Sigmoid colon (tissue), 4 donors: Measurements from ENCODE around the gene ADK.

Experiments
- EP300 ChIP-seq, 4 donors: sonication (generic); formaldehyde crosslinking; IDR thresholded peaks; one replicate each; pipeline ENCODE4 v1.6.1; 2017; ENCODE audit warnings: antibody characterized with exemption in 4 of 4
- POLR2A ChIP-seq, 2 donors: fragments of 450-650 bp; IDR thresholded peaks; one replicate each; pipeline ENCODE4 v1.6.1; 2016; ENCODE audit warnings: antibody characterized with exemption in 2 of 2, mild to moderate bottlenecking in 2 of 2, moderate library complexity in 2 of 2
- POLR2AphosphoS5 ChIP-seq, 4 donors: sonication (generic); formaldehyde crosslinking; IDR thresholded peaks; one replicate each; pipeline ENCODE4 v1.6.1; 2017; ENCODE audit warnings: antibody characterized with exemption in 4 of 4
- TF ChIP-seq, protein P1 (sequence below), 4 experiments: fragments of 450-650 bp in 3 of 4; fragments of 200-600 bp in 1 of 4; IDR thresholded peaks; one replicate each; pipeline ENCODE4 v1.5.1; 2016 to 2019; ENCODE audit warnings: antibody characterized with exemption in 4 of 4, mild to moderate bottlenecking in 3 of 4, moderate library complexity in 2 of 4

DNA sequence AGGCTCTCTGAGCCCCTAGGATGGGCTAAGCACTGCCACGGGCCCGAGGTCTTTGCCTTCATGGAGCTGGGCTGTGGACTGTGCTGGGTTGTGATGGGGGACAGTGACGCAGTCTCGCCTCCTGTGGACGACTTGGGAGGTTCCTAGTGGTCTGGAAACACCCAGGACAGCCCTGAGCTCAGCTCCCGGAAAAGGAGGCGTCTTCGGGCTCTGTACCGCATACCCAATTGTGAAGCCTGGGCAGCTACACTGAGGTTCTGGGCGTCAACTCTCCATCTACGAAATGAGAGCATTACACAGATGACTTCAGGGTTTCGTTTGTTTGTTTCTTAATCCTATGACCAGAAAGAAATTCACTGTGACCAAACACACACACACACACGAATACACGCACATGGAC lies 595.8 kb downstream of the ADK start:
- TF ChIP-seq, protein P1, sequence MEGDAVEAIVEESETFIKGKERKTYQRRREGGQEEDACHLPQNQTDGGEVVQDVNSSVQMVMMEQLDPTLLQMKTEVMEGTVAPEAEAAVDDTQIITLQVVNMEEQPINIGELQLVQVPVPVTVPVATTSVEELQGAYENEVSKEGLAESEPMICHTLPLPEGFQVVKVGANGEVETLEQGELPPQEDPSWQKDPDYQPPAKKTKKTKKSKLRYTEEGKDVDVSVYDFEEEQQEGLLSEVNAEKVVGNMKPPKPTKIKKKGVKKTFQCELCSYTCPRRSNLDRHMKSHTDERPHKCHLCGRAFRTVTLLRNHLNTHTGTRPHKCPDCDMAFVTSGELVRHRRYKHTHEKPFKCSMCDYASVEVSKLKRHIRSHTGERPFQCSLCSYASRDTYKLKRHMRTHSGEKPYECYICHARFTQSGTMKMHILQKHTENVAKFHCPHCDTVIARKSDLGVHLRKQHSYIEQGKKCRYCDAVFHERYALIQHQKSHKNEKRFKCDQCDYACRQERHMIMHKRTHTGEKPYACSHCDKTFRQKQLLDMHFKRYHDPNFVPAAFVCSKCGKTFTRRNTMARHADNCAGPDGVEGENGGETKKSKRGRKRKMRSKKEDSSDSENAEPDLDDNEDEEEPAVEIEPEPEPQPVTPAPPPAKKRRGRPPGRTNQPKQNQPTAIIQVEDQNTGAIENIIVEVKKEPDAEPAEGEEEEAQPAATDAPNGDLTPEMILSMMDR (IDR thresholded peaks at IDR 0.05): no peak
- TF ChIP-seq POLR2A (IDR thresholded peaks at IDR 0.05) (no peak), EP300 (IDR thresholded peaks at IDR 0.05) (no peak), POLR2AphosphoS5 (IDR thresholded peaks at IDR 0.05) (no peak)
